ENCODE measurements around the gene ACKR2. TPM values are rescaled to one million over a fixed set of nuclear protein-coding genes. Genes with fewer than 3 reads are reported as not detected.

The ACKR2 gene
- total RNA-seq, 1 experiment from 2014 or later, result 0.76 TPM

DNA sequence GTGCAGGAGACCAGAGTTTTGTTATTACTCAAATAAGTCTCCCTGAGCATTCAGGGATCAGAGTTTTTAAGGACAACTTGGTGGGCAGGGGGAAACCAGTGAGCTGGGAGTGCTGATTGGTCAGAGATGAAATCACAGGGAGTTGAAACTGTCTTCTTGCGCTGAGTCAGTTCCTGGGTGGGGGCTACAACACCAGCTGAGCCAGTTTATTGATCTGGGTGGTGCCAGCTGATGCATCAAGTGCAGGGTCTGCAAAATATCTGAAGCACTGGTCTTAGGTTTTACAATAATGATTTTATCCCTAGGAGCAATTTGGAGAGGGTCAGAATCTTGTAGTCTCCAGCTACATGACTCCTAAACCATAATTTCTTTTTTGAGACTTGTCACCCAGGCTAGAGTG, 82.9 kb downstream of the ACKR2 start:
- ATAC-seq, result no peak
- intact Hi-C loops (cut with micrococcal nuclease), result no loop called here

More for the DNA sequence above, 82.9 kb downstream of the ACKR2 start:
- TF ChIP-seq, protein P1, sequence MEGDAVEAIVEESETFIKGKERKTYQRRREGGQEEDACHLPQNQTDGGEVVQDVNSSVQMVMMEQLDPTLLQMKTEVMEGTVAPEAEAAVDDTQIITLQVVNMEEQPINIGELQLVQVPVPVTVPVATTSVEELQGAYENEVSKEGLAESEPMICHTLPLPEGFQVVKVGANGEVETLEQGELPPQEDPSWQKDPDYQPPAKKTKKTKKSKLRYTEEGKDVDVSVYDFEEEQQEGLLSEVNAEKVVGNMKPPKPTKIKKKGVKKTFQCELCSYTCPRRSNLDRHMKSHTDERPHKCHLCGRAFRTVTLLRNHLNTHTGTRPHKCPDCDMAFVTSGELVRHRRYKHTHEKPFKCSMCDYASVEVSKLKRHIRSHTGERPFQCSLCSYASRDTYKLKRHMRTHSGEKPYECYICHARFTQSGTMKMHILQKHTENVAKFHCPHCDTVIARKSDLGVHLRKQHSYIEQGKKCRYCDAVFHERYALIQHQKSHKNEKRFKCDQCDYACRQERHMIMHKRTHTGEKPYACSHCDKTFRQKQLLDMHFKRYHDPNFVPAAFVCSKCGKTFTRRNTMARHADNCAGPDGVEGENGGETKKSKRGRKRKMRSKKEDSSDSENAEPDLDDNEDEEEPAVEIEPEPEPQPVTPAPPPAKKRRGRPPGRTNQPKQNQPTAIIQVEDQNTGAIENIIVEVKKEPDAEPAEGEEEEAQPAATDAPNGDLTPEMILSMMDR (IDR thresholded peaks at IDR 0.05 in 2 of 3, conservative IDR thresholded peaks at IDR 0.05 in 1 of 3; ENCODE audit: borderline replicate concordance in 1 of 3, insufficient read depth in 1 of 3, low read depth in 2 of 3, low read length in 2 of 3), result no peak
- TF ChIP-seq ELF1 (IDR thresholded peaks at IDR 0.05; ENCODE audit: borderline replicate concordance, low read depth), result no peak
- no peak for TF ChIP-seq ZFX (IDR thresholded peaks at IDR 0.05)
- TF ChIP-seq POLR2A (IDR thresholded peaks at IDR 0.05; ENCODE audit: borderline replicate concordance, extremely low read depth, insufficient read depth, insufficient read length), result no peak
- no peak for TF ChIP-seq SIN3A (IDR thresholded peaks at IDR 0.05; ENCODE audit: low read depth)
- TF ChIP-seq CEBPB (IDR thresholded peaks at IDR 0.05; ENCODE audit: low read depth), result no peak
- no peak for TF ChIP-seq SP1 (IDR thresholded peaks at IDR 0.05; ENCODE audit: low read depth)
- no peak for TF ChIP-seq SRF (IDR thresholded peaks at IDR 0.05; ENCODE audit: low read depth)
- no peak for TF ChIP-seq ZNF274 (IDR thresholded peaks at IDR 0.05; ENCODE audit: low read depth, low read length)
- TF ChIP-seq, protein P2, sequence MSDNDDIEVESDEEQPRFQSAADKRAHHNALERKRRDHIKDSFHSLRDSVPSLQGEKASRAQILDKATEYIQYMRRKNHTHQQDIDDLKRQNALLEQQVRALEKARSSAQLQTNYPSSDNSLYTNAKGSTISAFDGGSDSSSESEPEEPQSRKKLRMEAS (IDR thresholded peaks at IDR 0.05), result no peak
- TF ChIP-seq RAD21 (IDR thresholded peaks at IDR 0.05; ENCODE audit: low read depth), result no peak
- no peak for TF ChIP-seq EZH2phosphoT487 (IDR thresholded peaks at IDR 0.05; ENCODE audit: borderline replicate concordance)
- no peak for TF ChIP-seq TCF7L2 (IDR thresholded peaks at IDR 0.05; ENCODE audit: borderline replicate concordance, extremely low read depth, insufficient read depth, insufficient read length)
- TF ChIP-seq YY1 (IDR thresholded peaks at IDR 0.05; ENCODE audit: extremely low read depth, insufficient replicate concordance, low read depth, low read length), result no peak
- TF ChIP-seq, protein P3, sequence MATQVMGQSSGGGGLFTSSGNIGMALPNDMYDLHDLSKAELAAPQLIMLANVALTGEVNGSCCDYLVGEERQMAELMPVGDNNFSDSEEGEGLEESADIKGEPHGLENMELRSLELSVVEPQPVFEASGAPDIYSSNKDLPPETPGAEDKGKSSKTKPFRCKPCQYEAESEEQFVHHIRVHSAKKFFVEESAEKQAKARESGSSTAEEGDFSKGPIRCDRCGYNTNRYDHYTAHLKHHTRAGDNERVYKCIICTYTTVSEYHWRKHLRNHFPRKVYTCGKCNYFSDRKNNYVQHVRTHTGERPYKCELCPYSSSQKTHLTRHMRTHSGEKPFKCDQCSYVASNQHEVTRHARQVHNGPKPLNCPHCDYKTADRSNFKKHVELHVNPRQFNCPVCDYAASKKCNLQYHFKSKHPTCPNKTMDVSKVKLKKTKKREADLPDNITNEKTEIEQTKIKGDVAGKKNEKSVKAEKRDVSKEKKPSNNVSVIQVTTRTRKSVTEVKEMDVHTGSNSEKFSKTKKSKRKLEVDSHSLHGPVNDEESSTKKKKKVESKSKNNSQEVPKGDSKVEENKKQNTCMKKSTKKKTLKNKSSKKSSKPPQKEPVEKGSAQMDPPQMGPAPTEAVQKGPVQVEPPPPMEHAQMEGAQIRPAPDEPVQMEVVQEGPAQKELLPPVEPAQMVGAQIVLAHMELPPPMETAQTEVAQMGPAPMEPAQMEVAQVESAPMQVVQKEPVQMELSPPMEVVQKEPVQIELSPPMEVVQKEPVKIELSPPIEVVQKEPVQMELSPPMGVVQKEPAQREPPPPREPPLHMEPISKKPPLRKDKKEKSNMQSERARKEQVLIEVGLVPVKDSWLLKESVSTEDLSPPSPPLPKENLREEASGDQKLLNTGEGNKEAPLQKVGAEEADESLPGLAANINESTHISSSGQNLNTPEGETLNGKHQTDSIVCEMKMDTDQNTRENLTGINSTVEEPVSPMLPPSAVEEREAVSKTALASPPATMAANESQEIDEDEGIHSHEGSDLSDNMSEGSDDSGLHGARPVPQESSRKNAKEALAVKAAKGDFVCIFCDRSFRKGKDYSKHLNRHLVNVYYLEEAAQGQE (IDR thresholded peaks at IDR 0.05; ENCODE audit: low read depth), result no peak
- TF ChIP-seq, protein P4, sequence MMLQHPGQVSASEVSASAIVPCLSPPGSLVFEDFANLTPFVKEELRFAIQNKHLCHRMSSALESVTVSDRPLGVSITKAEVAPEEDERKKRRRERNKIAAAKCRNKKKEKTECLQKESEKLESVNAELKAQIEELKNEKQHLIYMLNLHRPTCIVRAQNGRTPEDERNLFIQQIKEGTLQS (IDR thresholded peaks at IDR 0.05), result no peak
- no peak for TF ChIP-seq EZH2 (IDR thresholded peaks at IDR 0.05)
- no peak for TF ChIP-seq FOSL1 (IDR thresholded peaks at IDR 0.05; ENCODE audit: low read depth)
- no peak for TF ChIP-seq JUND (IDR thresholded peaks at IDR 0.05)
- TF ChIP-seq POLR2AphosphoS5 (IDR thresholded peaks at IDR 0.05; ENCODE audit: low read depth, low read length), result no peak
- Histone ChIP-seq H3K36me3 (ENCODE audit: control insufficient read depth in 1 of 2, insufficient read depth in 2 of 2, low read length in 2 of 2) (no peaks in the 10 kb centered on the region), H3K27ac (ENCODE audit: low read depth, low read length) (no peak overlapping the region), H4K20me1 (ENCODE audit: insufficient read depth) (no peaks in the 10 kb centered on the region), H3K9me3 (ENCODE audit: control insufficient read depth in 1 of 2, insufficient read depth in 1 of 2, low read depth in 1 of 2, low read length in 2 of 2) (no peaks in the 10 kb centered on the region), H3K4me2 (ENCODE audit: low read length) (no peak overlapping the region), H3K9ac (ENCODE audit: low read length) (no peak overlapping the region), H3K79me2 (ENCODE audit: insufficient read depth, low read length) (no peaks in the 10 kb centered on the region), H3K4me3 (replicated peaks in 1 of 2; ENCODE audit: low read depth in 1 of 2, low read length in 2 of 2) (no peak overlapping the region), H3K9me2 (ENCODE audit: insufficient read depth) (no peaks in the 10 kb centered on the region), H3K27me3 (ENCODE audit: insufficient read depth, low read length) (no peaks in the 10 kb centered on the region), H2AFZ (ENCODE audit: low read depth, low read length, poor library complexity, severe bottlenecking) (no peak overlapping the region), H3K4me1 (ENCODE audit: control insufficient read depth in 1 of 2, insufficient read depth in 2 of 2, low read length in 2 of 2) (no peaks in the 10 kb centered on the region; a peak in 1 of 4 replicates)
- no peak for DNase-seq (ENCODE audit: low read depth, low spot score)
- CTCF ChIA-PET, result interaction anchor here (0.9 kb wide), 1 partner anchor 73 kb away, joined by 3 read pairs; no protein-coding TSS in a partner anchor
- POLR2A ChIA-PET, result no interaction called here
- RAD21 ChIA-PET (ENCODE audit: low non-redundant PET in 1 of 2, low total read pairs in 2 of 2, uncharacterized antibody in 2 of 2, unreplicated experiment in 2 of 2), result no interaction called here
- no TSS peak for BruUV-seq (replicated peaks)
